Measurements from ENCODE around the gene ETHE1. TPM values are rescaled to one million over a fixed set of nuclear protein-coding genes. Genes with fewer than 3 reads are reported as not detected.

Gene ETHE1
- total RNA-seq, 2 experiments from 2014 or later: 62.1 to 64.4 TPM

DNA sequence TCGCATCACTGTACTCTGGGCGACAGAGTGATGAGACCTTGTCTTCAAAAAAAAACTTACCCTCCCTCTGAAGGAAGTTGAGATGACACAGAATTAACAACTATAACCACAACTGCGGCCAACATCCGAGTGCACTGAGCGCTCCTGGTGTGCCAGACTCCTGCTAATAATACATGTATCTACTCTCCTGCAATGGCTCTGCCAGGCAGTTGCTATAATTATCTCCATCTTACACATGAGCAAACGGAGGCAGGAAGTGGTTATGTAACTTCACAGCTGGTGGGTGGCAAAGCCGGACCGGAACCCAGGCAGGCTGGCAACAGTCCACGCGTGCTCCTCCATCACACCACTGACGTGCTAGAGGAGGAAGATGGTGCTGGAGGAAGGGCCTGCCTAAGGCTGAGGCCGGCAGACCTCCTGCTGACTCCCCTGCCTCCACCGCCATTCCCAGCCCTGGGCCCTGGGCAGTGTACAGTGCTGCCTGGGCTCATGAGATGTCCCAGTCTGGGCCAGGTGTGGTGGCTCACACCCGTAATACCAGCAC lies 35.8 kb upstream of the ETHE1 start:
- Mint-ChIP-seq H3K9me3 (no peaks in the 10 kb centered on the region), H3K4me1 (ENCODE audit: low read depth) (peaks cover 45% of the 10 kb centered on the region), H3K27me3 (ENCODE audit: low read depth) (no peaks in the 10 kb centered on the region), H3K27ac (peak overlapping the region; percentile 96), H3K36me3 (ENCODE audit: low read depth) (peaks cover 15% of the 10 kb centered on the region), H3K4me3 (peak overlapping the region; percentile 25)
- intact Hi-C loops (cut with micrococcal nuclease): loop anchor here (1.0 to 2.0 kb wide), 5 partner anchors 13 to 57 kb away; partner anchors contain the start of genes IRGQ, PINLYP, XRCC1 and ZNF428
- CTCF ChIA-PET: no interaction called here
- DNase-seq: peak; percentile 88

GRCh38 chr19:43562226-43562697 lies 35.3 kb upstream of the ETHE1 start:
- Mint-ChIP-seq H3K36me3 (ENCODE audit: low read depth) (peaks cover 18% of the 10 kb centered on the region), H3K27ac (peak overlapping the region; percentile 96), H3K27me3 (ENCODE audit: low read depth) (no peaks in the 10 kb centered on the region), H3K9me3 (no peaks in the 10 kb centered on the region), H3K4me3 (peak overlapping the region; percentile 25), H3K4me1 (ENCODE audit: low read depth) (peaks cover 46% of the 10 kb centered on the region)
- DNase-seq: no peak
- CTCF ChIA-PET: no interaction called here
- intact Hi-C loops (cut with micrococcal nuclease): loop anchor here (1.0 to 2.0 kb wide), 5 partner anchors 13 to 57 kb away; partner anchors contain the start of genes IRGQ, PINLYP, XRCC1 and ZNF428

GRCh38 chr19:43561139-43561970 lies 34.4 kb upstream of the ETHE1 start:
- Mint-ChIP-seq H3K27ac (peak overlapping the region; percentile 96), H3K9me3 (no peaks in the 10 kb centered on the region), H3K36me3 (ENCODE audit: low read depth) (peaks cover 19% of the 10 kb centered on the region), H3K4me1 (ENCODE audit: low read depth) (peaks cover 46% of the 10 kb centered on the region), H3K27me3 (ENCODE audit: low read depth) (no peaks in the 10 kb centered on the region), H3K4me3 (no peak overlapping the region)
- DNase-seq: no peak
- intact Hi-C loops (cut with micrococcal nuclease): no loop called here
- CTCF ChIA-PET: interaction anchor here (0.6 to 0.9 kb wide), 2 partner anchors 12 to 22 kb away, joined by 3 to 4 read pairs; no protein-coding TSS in a partner anchor

DNA sequence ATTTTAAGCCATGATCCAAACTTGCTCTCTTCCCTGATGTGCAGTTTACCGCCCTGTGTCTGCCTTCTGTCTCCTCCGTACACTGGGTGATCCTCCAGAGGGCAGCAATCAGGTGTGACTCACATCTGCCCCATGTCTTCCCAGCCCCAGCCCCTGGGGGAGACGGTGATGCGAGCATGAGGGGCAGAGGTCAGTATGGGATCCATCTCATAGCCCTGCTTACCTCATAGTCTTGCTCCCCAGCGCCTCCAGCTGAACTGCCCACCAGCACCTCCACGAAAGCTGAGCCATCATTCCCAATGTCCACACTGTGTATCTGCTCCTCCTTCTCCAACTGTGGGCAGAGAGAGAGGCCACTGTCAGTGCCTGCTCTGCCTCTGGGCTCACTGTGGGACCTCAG lies 33.7 kb upstream of the ETHE1 start:
- peak; percentile 49 for DNase-seq
- Mint-ChIP-seq H3K27me3 (ENCODE audit: low read depth) (no peaks in the 10 kb centered on the region), H3K9me3 (no peaks in the 10 kb centered on the region), H3K4me3 (no peak overlapping the region), H3K27ac (peak overlapping the region; percentile 96), H3K4me1 (ENCODE audit: low read depth) (peaks cover 48% of the 10 kb centered on the region), H3K36me3 (ENCODE audit: low read depth) (peaks cover 19% of the 10 kb centered on the region)
- intact Hi-C loops (cut with micrococcal nuclease): no loop called here
- CTCF ChIA-PET: interaction anchor here (0.5 to 3.0 kb wide), 5 partner anchors 12 to 114 kb away, joined by 3 to 14 read pairs (median 4); no protein-coding TSS in a partner anchor

- peak overlapping the region; percentile 44 for H3K27ac Mint-ChIP-seq
These were observed 28.3 kb upstream of the ETHE1 start for GRCh38 chr19:43555185-43555770.

DNA sequence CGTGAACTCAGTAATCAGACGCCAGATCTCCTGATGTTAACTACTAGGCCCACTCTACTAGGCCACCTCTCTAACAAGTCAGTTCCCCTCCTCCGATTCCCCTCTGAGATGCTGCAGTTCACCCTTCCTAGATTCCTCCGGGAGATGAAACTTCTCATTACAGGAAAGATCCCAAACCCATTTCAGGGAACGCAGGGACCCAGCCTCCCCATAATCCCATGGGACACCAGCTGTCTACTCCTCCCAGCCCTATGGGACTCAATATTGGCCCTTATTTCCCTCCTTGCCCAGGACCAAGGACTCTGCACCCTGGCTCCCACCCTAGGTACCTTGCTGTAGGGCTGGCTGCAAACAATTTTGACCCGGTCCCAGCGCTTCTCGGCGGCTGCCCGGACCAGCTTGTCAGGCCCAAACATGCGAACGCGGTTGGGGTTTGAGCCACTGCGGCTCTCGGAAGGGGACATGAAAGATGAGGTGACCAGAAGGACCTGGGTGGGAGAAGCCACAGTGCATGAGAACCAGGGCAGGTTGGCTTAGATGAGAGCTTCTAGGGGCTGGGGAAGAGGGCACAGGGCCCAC lies 27.4 kb upstream of the ETHE1 start:
- Mint-ChIP-seq H3K9me3 (no peaks in the 10 kb centered on the region), H3K36me3 (ENCODE audit: low read depth) (peaks cover 22% of the 10 kb centered on the region), H3K27me3 (ENCODE audit: low read depth) (no peaks in the 10 kb centered on the region), H3K4me3 (no peak overlapping the region), H3K27ac (no peak overlapping the region), H3K4me1 (ENCODE audit: low read depth) (peaks cover 11% of the 10 kb centered on the region)
- intact Hi-C loops (cut with micrococcal nuclease): no loop called here
- no peak for DNase-seq
- CTCF ChIA-PET: interaction anchor here (0.8 to 6.2 kb wide), 21 partner anchors 9 to 255 kb away, joined by 3 to 95 read pairs (median 8); partner anchors contain the start of genes IRGQ, XRCC1 and ZNF576

More at GRCh38 chr19:43555185-43555770, 28.3 kb upstream of the ETHE1 start:
- CTCF ChIA-PET: interaction anchor here (0.6 to 6.2 kb wide), 26 partner anchors 9 to 268 kb away, joined by 3 to 95 read pairs (median 5); partner anchors contain the start of genes IRGQ, XRCC1 and ZNF576
- H3K4me3 Mint-ChIP-seq: no peak overlapping the region
- peak; percentile 93 for DNase-seq
- intact Hi-C loops (cut with micrococcal nuclease): loop anchor here (1.0 kb wide), 1 partner anchor 39 kb away; no protein-coding TSS in a partner anchor
- H3K4me1 Mint-ChIP-seq (ENCODE audit: low read depth): peaks cover 13% of the 10 kb centered on the region
- no peaks in the 10 kb centered on the region for H3K9me3 Mint-ChIP-seq
- H3K36me3 Mint-ChIP-seq (ENCODE audit: low read depth): peaks cover 23% of the 10 kb centered on the region
- no peaks in the 10 kb centered on the region for H3K27me3 Mint-ChIP-seq (ENCODE audit: low read depth)

DNA sequence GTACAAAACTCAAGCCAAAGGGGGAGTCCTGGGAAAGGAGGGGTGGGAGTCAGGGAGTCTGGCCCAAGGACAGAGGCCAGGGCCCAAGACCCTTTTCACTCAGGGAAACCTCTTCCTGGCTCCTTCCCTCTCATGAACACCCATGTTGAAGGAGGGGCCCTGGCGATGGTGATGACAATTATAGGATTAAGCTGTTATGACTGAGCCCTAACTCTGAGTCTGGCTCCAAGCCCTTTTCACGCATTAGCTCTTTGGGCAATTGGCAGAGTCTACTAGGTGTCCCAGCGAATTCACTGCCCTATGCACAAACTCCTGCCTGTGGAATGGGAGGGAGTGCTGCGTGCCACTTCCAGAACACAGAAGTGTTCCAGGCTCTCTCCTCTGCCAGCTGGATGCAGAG lies 26.7 kb upstream of the ETHE1 start:
- CTCF ChIA-PET: interaction anchor here (0.8 to 6.2 kb wide), 6 partner anchors 18 to 56 kb away, joined by 3 to 95 read pairs (median 11); partner anchors contain the start of genes IRGQ and ZNF576
- H3K4me1 Mint-ChIP-seq (ENCODE audit: low read depth): peaks cover 11% of the 10 kb centered on the region
- no peak for DNase-seq
- H3K27me3 Mint-ChIP-seq (ENCODE audit: low read depth): no peaks in the 10 kb centered on the region
- H3K4me3 Mint-ChIP-seq: no peak overlapping the region
- H3K27ac Mint-ChIP-seq: no peak overlapping the region
- no peaks in the 10 kb centered on the region for H3K9me3 Mint-ChIP-seq
- peaks cover 22% of the 10 kb centered on the region for H3K36me3 Mint-ChIP-seq (ENCODE audit: low read depth)
- intact Hi-C loops (cut with micrococcal nuclease): no loop called here

DNA sequence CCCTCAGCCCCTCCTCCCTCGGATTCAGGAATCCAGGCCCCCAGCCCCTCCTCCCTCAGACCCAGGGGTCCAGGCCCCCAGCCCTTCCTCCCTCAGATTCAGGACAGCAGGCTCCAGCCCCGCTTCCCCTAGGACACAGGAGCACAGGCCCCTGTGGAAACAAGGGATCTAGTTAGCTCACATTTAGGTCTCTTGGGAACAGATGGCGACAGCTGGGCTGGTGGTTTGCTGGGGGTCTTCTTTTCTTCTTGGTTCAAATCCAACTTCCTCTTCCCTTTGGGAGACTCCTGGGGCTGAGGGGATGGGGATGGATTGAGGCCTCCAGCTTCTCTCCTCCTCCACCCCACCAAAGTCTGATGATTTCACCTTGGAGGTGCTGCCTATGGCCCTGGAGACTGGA lies 25.6 kb upstream of the ETHE1 start:
- Mint-ChIP-seq H3K4me3 (no peak overlapping the region), H3K4me1 (ENCODE audit: low read depth) (peaks cover 9% of the 10 kb centered on the region), H3K9me3 (no peaks in the 10 kb centered on the region), H3K27me3 (ENCODE audit: low read depth) (no peaks in the 10 kb centered on the region), H3K36me3 (ENCODE audit: low read depth) (peaks cover 22% of the 10 kb centered on the region), H3K27ac (no peak overlapping the region)
- CTCF ChIA-PET: interaction anchor here (1.2 to 6.2 kb wide), 4 partner anchors 17 to 42 kb away, joined by 3 to 95 read pairs (median 16); partner anchors contain the start of genes IRGQ and ZNF576
- no peak for DNase-seq
- intact Hi-C loops (cut with micrococcal nuclease): no loop called here

GRCh38 chr19:43552198-43552450 lies 25.1 kb upstream of the ETHE1 start:
- Mint-ChIP-seq H3K27ac (no peak overlapping the region), H3K9me3 (no peaks in the 10 kb centered on the region), H3K4me3 (no peak overlapping the region), H3K27me3 (ENCODE audit: low read depth) (no peaks in the 10 kb centered on the region), H3K36me3 (ENCODE audit: low read depth) (peaks cover 18% of the 10 kb centered on the region), H3K4me1 (ENCODE audit: low read depth) (peaks cover 9% of the 10 kb centered on the region)
- no peak for DNase-seq
- CTCF ChIA-PET: interaction anchor here (1.5 to 6.2 kb wide), 3 partner anchors 16 to 43 kb away, joined by 5 to 95 read pairs (median 28); partner anchors contain the start of genes IRGQ and ZNF576
- intact Hi-C loops (cut with micrococcal nuclease): no loop called here

DNA sequence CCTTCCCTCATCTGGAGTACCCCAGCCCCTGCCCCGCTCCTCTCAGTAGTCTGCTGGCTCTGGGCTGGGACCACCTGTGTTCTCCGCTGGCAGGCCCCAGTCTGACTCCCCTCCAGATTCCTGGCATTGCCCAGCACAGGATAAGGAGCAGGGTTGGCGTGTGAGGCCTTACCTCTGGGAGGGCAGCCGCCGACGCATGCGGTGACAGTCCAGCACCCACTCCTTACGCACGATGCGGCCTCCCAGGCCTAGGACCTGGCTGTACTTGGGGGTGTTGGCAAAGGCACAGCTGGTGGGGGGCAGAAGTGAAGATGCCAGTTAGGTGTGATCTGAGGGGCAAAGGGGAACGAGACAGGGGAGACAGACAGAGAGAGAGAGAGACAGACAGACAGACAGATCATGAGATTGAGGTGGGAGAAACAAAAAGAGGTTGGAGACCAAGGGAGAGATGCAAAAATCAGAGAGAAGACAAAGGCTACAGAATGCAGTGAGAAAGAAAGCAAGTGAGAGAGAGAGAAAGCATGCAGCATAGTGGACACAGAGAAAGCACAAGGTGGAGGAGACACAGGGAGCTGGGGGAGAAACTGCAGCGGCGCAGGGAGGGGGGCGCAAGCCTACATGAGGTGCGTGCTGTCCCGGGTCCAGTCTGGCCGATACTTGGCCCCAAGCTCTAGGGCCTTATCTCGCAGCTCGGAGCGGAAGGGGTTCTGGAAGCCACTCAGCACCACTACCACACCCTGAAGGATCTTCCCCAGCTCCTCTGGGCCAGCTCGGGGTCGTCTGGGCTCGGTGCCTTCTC lies 24.6 kb upstream of the ETHE1 start:
- intact Hi-C loops (cut with micrococcal nuclease): no loop called here
- Mint-ChIP-seq H3K27ac (no peak overlapping the region), H3K4me1 (ENCODE audit: low read depth) (peaks cover 9% of the 10 kb centered on the region)

DNA sequence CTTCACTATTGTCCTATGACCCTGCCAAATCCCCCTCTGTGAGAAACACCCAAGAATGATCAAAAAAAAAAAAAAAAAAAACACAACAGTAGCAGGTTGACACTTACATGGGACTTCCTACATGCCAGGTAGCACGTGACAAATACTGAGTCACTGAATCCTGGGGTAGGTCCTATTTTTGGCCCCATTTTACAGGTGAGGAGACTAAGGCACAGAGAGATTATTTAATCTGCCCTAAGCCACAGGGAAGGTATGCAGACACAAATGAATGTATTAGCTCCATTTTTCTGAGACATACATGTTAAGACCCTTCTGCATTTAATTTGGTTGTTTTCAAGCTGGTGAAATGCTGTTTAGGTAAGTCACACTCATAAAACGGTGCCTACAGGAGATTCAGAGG lies 21.7 kb upstream of the ETHE1 start:
- no peak overlapping the region for H3K27ac Mint-ChIP-seq
- H3K36me3 Mint-ChIP-seq (ENCODE audit: low read depth): peaks cover 22% of the 10 kb centered on the region
- H3K27me3 Mint-ChIP-seq (ENCODE audit: low read depth): no peaks in the 10 kb centered on the region
- H3K4me1 Mint-ChIP-seq (ENCODE audit: low read depth): no peaks in the 10 kb centered on the region
- intact Hi-C loops (cut with micrococcal nuclease): no loop called here
- CTCF ChIA-PET: interaction anchor here (0.7 to 1.2 kb wide), 2 partner anchors 196 to 1756 kb away, joined by 4 to 5 read pairs; no protein-coding TSS in a partner anchor
- no peak for DNase-seq
- no peak overlapping the region for H3K4me3 Mint-ChIP-seq
- H3K9me3 Mint-ChIP-seq: no peaks in the 10 kb centered on the region

More for the DNA sequence above, 24.6 kb upstream of the ETHE1 start:
- no peak overlapping the region for H3K4me3 Mint-ChIP-seq
- H3K27me3 Mint-ChIP-seq (ENCODE audit: low read depth): no peaks in the 10 kb centered on the region
- H3K9me3 Mint-ChIP-seq: no peaks in the 10 kb centered on the region
- no peak for DNase-seq
- H3K36me3 Mint-ChIP-seq (ENCODE audit: low read depth): peaks cover 18% of the 10 kb centered on the region
- CTCF ChIA-PET: interaction anchor here (1.5 to 6.2 kb wide), 3 partner anchors 16 to 43 kb away, joined by 5 to 95 read pairs (median 28); partner anchors contain the start of genes IRGQ and ZNF576

Data from activated naive CD4-positive, alpha-beta T cell treated with anti-CD3 and anti-CD28 coated beads for 36 hours (primary cell).